Natural killer cell (primary cell): ENCODE data around the gene BRME1. TPM values are rescaled to one million over a fixed set of nuclear protein-coding genes. Genes with fewer than 3 reads are reported as not detected.

Source experiments
- ATAC-seq, 3 donors: fragments of 150-1000 bp in 2 of 3; fragments of 200-7000 bp in 1 of 3; cut with Tn5 transposase; 1 replicate in 1 of 3; 2 replicates in 2 of 3; pipeline ENCODE4 v1.10.0; 2021; ENCODE audit warnings: mild to moderate bottlenecking in 2 of 3, moderate library complexity in 2 of 3
- DNase-seq, 2 donors: peaks; one replicate each; pipeline versions ENCODE4 v3.0.0 to v3.0.0-alpha.2; 2013 to 2021; ENCODE audit warnings: mixed read lengths in 1 of 2
- H3K27ac ChIP-seq: one replicate; pipeline ENCODE4 v1.5.1; 2013; ENCODE audit warnings: mild to moderate bottlenecking, low read length
- H3K27me3 ChIP-seq: one replicate; pipeline ENCODE4 v1.6.1; 2013; ENCODE audit warnings: low read length; ENCODE audit not compliant: control insufficient read depth, insufficient read depth
- H3K36me3 ChIP-seq: one replicate; pipeline ENCODE4 v1.6.1; 2013; ENCODE audit warnings: low read length; ENCODE audit not compliant: control insufficient read depth, insufficient read depth
- H3K4me1 ChIP-seq: one replicate; pipeline ENCODE4 v1.6.1; 2013; ENCODE audit warnings: low read length; ENCODE audit not compliant: control insufficient read depth, insufficient read depth
- H3K4me3 ChIP-seq: one replicate; pipeline ENCODE4 v1.5.1; 2013; ENCODE audit warnings: low read length
- H3K9me3 ChIP-seq: one replicate; pipeline ENCODE4 v1.6.1; 2013; ENCODE audit warnings: low read length; ENCODE audit not compliant: control insufficient read depth, insufficient read depth
- H3K27ac Mint-ChIP-seq, 2 donors: one replicate each; pipeline ENCODE4 v1.8.0; 2022; ENCODE audit warnings: mild to moderate bottlenecking in 2 of 2, mixed read lengths in 2 of 2, moderate library complexity in 1 of 2
- H3K27me3 Mint-ChIP-seq, 2 donors: one replicate each; pipeline ENCODE4 v1.8.0; 2022; ENCODE audit warnings: low read depth in 2 of 2, mixed read lengths in 2 of 2
- H3K36me3 Mint-ChIP-seq: one replicate; pipeline ENCODE4 v1.8.0; 2022; ENCODE audit warnings: mixed read lengths
- H3K4me1 Mint-ChIP-seq, 2 donors: one replicate each; pipeline ENCODE4 v1.8.0; 2022; ENCODE audit warnings: mixed read lengths in 2 of 2
- H3K4me3 Mint-ChIP-seq: one replicate; pipeline ENCODE4 v1.8.0; 2022; ENCODE audit warnings: mild to moderate bottlenecking, moderate library complexity, mixed read lengths
- H3K9me3 Mint-ChIP-seq, 2 donors: one replicate each; pipeline ENCODE4 v1.8.0; 2022; ENCODE audit warnings: mixed read lengths in 2 of 2
- CTCF ChIP-seq: fragments of 200-600 bp; IDR thresholded peaks from one replicate; pipeline ENCODE4 v1.8.0; 2022; ENCODE audit warnings: antibody characterized with exemption
- WGBS: methylation state at CpG from one replicate; pipeline ENCODE4 v1.1.7; 2013; ENCODE audit warnings: missing lambda C conversion rate; ENCODE audit not compliant: insufficient coverage; 5-methylcytosine and 5-hydroxymethylcytosine counted together
- intact Hi-C: fragments of 100-400 bp; cut with micrococcal nuclease; formaldehyde crosslinking; loops from one replicate; pipeline ENCODE4 v1.14.2; 2022
- total RNA-seq, 4 donors: library from RNA; stranded (reverse); fragments of 120-200 nt in 1 of 4; gene quantifications; one replicate each; pipeline versions ENCODE4 v1.2.3 to v1.2.4, GENCODE V29; 2013 to 2022

BRME1 gene
- total RNA-seq, 3 donors from 2014 or later (not counting 1 experiment from before 2014, with no cell fraction given) = 3.8 to 7.7 (median 4.0) TPM

GRCh38 chr19:13843104-13843921, 62.6 kb downstream of the BRME1 start:
- H3K27me3 Mint-ChIP-seq = no peaks in the 10 kb centered on the region
- H3K27ac Mint-ChIP-seq = peak overlapping the region; percentile 99 to 100
- Histone ChIP-seq H3K27ac (peak overlapping the region; percentile 96), H3K9me3 (no peaks in the 10 kb centered on the region), H3K36me3 (no peaks in the 10 kb centered on the region), H3K4me3 (peak overlapping the region; percentile 49), H3K4me1 (peaks cover 89% of the 10 kb centered on the region), H3K27me3 (no peaks in the 10 kb centered on the region)
- no peak for TF ChIP-seq CTCF
- ATAC-seq (no peak), DNase-seq (peak; percentile 28 to 29)
- intact Hi-C loops = no loop called here
- 32% methylated on average over 23 of the region's 24 CpGs for WGBS
- H3K4me1 Mint-ChIP-seq = peaks cover 56 to 74% of the 10 kb centered on the region in 2 donors
- H3K4me3 Mint-ChIP-seq = peak overlapping the region; percentile 83
- no peaks in the 10 kb centered on the region for H3K36me3 Mint-ChIP-seq
- H3K9me3 Mint-ChIP-seq = no peaks in the 10 kb centered on the region

GRCh38 chr19:13842291-13843103, 63.4 kb downstream of the BRME1 start:
- peaks cover 60 to 78% of the 10 kb centered on the region in 2 donors for H3K4me1 Mint-ChIP-seq
- no peak for TF ChIP-seq CTCF
- H3K36me3 Mint-ChIP-seq = no peaks in the 10 kb centered on the region
- WGBS = under 1% methylated on average over 95 of the region's 95 CpGs
- peaks cover 89% of the 10 kb centered on the region for H3K4me1 ChIP-seq
- peak overlapping the region; percentile 93 for H3K4me3 Mint-ChIP-seq
- peak overlapping the region; percentile 96 for H3K27ac ChIP-seq
- DNase-seq (peak; percentile 82), ATAC-seq (peak; percentile 10 to 39 (median 29))
- no peaks in the 10 kb centered on the region for H3K9me3 Mint-ChIP-seq
- peak overlapping the region; percentile 99 to 100 for H3K27ac Mint-ChIP-seq
- H3K36me3 ChIP-seq = no peaks in the 10 kb centered on the region
- H3K4me3 ChIP-seq = peak overlapping the region; percentile 69
- H3K9me3 ChIP-seq = no peaks in the 10 kb centered on the region
- no peaks in the 10 kb centered on the region for H3K27me3 ChIP-seq
- intact Hi-C loops = no loop called here
- no peaks in the 10 kb centered on the region for H3K27me3 Mint-ChIP-seq

- Histone ChIP-seq H3K36me3 (no peaks in the 10 kb centered on the region), H3K27ac (peak overlapping the region; percentile 94), H3K4me3 (peak overlapping the region; percentile 69), H3K9me3 (no peaks in the 10 kb centered on the region), H3K4me1 (peaks cover 89% of the 10 kb centered on the region), H3K27me3 (no peaks in the 10 kb centered on the region)
- 3% methylated on average over 7 of the region's 11 CpGs for WGBS
- intact Hi-C loops = no loop called here
- no peaks in the 10 kb centered on the region for H3K9me3 Mint-ChIP-seq
- no peaks in the 10 kb centered on the region for H3K36me3 Mint-ChIP-seq
- peak; percentile 50 to 62 for DNase-seq
- TF ChIP-seq CTCF = no peak
- H3K27me3 Mint-ChIP-seq = no peaks in the 10 kb centered on the region
- H3K27ac Mint-ChIP-seq = peak overlapping the region; percentile 99 to 100
- H3K4me1 Mint-ChIP-seq = peaks cover 64 to 80% of the 10 kb centered on the region in 2 donors
- peak overlapping the region; percentile 93 for H3K4me3 Mint-ChIP-seq
- ATAC-seq = no peak
These were observed 64.0 kb downstream of the BRME1 start for GRCh38 chr19:13841962-13842290.
